A172 (cell line): ENCODE measurements around the gene LMO2. TPM values are rescaled to one million over a fixed set of nuclear protein-coding genes. Genes with fewer than 3 reads are reported as not detected.
"Not testable (repeated sequence)": the region's sequence is repeated elsewhere in the genome, so short reads cannot be mapped to it uniquely, and the experiment has no call there.

Experiments used
- DNase-seq: peaks from one replicate; pipeline ENCODE4 v3.0.0-alpha.2; 2015; ENCODE audit warnings: low spot score
- total RNA-seq: library from RNA; depleted of rRNA; stranded (reverse); fragments of >200 nt; shearing (Covaris generic); gene quantifications from 2 replicates; pipeline ENCODE4 v1.2.3, GENCODE V29; 2014; rRNA removed

Gene LMO2
- total RNA-seq = 0.65 and 0.98 TPM in 2 replicates

- no peak for DNase-seq
These were observed at the start of gene LMO2 for GRCh38 chr11:33891714-33892327. LMO2 (minus strand) TSS chr11:33892076; CDS start chr11:33869716, 22,360 bp downstream.

GRCh38 chr11:33940538-33940815 is 48.6 kb upstream of the LMO2 start:
- DNase-seq = no peak

GRCh38 chr11:33936725-33937604 is 45.1 kb upstream of the LMO2 start:
- peak; percentile 91 for DNase-seq

GRCh38 chr11:33935461-33936456 is 43.9 kb upstream of the LMO2 start:
- DNase-seq = no peak

- DNase-seq = no peak
These were observed 43.1 kb upstream of the LMO2 start for GRCh38 chr11:33935005-33935404.

GRCh38 chr11:33934450-33934849 is 42.6 kb upstream of the LMO2 start:
- DNase-seq = no peak

GRCh38 chr11:33933602-33934001 is 41.7 kb upstream of the LMO2 start:
- DNase-seq = no peak

- DNase-seq = no peak
These were observed 40.8 kb upstream of the LMO2 start for GRCh38 chr11:33932721-33933120.

- DNase-seq = not testable (repeated sequence)
These were observed 40.0 kb upstream of the LMO2 start for GRCh38 chr11:33931739-33932366.

- no peak for DNase-seq
These were observed 39.2 kb upstream of the LMO2 start for GRCh38 chr11:33931067-33931466.

GRCh38 chr11:33930317-33931021 is 38.6 kb upstream of the LMO2 start:
- peak; percentile 62 for DNase-seq

GRCh38 chr11:33928564-33928963 is 36.7 kb upstream of the LMO2 start:
- DNase-seq = no peak

GRCh38 chr11:33926671-33927552 is 35.0 kb upstream of the LMO2 start:
- DNase-seq = no peak

GRCh38 chr11:33924341-33924740 is 32.5 kb upstream of the LMO2 start:
- DNase-seq = no peak

GRCh38 chr11:33923626-33924025 is 31.8 kb upstream of the LMO2 start:
- DNase-seq = no peak

- no peak for DNase-seq
These were observed 29.1 kb upstream of the LMO2 start for GRCh38 chr11:33920838-33921613.

- no peak for DNase-seq
These were observed 27.8 kb upstream of the LMO2 start for GRCh38 chr11:33919645-33920044.

- DNase-seq = not testable (repeated sequence)
These were observed 25.5 kb upstream of the LMO2 start for GRCh38 chr11:33917402-33917801.

GRCh38 chr11:33916736-33917135 is 24.9 kb upstream of the LMO2 start:
- DNase-seq = no peak
